ENCODE data around the gene SELP. TPM values are rescaled to one million over a fixed set of nuclear protein-coding genes. Genes with fewer than 3 reads are reported as not detected.

The SELP gene
- total and polyA plus RNA-seq, 2 of the 13 experiments (the other 11 are each of a cell fraction or from before 2014, with no cell fraction given) = 0.11 TPM; not detected in 1

- TF ChIP-seq CEBPZ (IDR thresholded peaks at IDR 0.05; ENCODE audit: low read length) (no peak), ZNF260 (CRISPR knock-in tag; IDR thresholded peaks at IDR 0.05; ENCODE audit: borderline replicate concordance, low read depth) (no peak), ZSCAN9 (CRISPR knock-in tag; IDR thresholded peaks at IDR 0.05; ENCODE audit: borderline replicate concordance) (0 out of 2 replicates have a peak, but pooled peaks have one; percentile 56), ZFP91 (CRISPR knock-in tag; IDR thresholded peaks at IDR 0.05; ENCODE audit: borderline replicate concordance) (no peak), CSRNP1 (CRISPR knock-in tag; IDR thresholded peaks at IDR 0.05) (no peak), KLF15 (CRISPR knock-in tag; IDR thresholded peaks at IDR 0.05; ENCODE audit: borderline replicate concordance) (no peak), ZMYM2 (CRISPR knock-in tag; IDR thresholded peaks at IDR 0.05) (no peak), NCOA1 (CRISPR knock-in tag; IDR thresholded peaks at IDR 0.05) (no peak), ATF6 (CRISPR knock-in tag; conservative IDR thresholded peaks at IDR 0.05) (no peak), ZFP36L1 (CRISPR knock-in tag; IDR thresholded peaks at IDR 0.05) (0 out of 2 replicates have a peak, but pooled peaks have one; percentile 29)
- TF ChIP-seq, protein P1, sequence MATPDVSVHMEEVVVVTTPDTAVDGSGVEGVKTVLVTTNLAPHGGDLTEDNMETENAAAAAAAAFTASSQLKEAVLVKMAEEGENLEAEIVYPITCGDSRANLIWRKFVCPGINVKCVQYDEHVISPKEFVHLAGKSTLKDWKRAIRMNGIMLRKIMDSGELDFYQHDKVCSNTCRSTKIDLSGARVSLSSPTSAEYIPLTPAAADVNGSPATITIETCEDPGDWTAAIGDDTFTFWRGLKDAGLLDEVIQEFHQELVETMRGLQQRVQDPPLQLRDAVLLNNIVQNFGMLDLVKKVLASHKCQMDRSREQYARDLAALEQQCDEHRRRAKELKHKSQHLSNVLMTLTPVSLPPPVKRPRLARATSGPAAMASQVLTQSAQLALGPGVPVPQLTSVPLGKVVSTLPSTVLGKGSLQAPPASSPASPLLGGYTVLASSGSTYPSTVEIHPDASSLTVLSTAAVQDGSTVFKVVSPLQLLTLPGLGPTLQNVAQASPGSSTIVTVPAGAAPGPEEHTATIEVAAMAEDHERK (CRISPR knock-in tag; IDR thresholded peaks at IDR 0.05; ENCODE audit: low read depth) = no peak
- TF ChIP-seq, protein P2, sequence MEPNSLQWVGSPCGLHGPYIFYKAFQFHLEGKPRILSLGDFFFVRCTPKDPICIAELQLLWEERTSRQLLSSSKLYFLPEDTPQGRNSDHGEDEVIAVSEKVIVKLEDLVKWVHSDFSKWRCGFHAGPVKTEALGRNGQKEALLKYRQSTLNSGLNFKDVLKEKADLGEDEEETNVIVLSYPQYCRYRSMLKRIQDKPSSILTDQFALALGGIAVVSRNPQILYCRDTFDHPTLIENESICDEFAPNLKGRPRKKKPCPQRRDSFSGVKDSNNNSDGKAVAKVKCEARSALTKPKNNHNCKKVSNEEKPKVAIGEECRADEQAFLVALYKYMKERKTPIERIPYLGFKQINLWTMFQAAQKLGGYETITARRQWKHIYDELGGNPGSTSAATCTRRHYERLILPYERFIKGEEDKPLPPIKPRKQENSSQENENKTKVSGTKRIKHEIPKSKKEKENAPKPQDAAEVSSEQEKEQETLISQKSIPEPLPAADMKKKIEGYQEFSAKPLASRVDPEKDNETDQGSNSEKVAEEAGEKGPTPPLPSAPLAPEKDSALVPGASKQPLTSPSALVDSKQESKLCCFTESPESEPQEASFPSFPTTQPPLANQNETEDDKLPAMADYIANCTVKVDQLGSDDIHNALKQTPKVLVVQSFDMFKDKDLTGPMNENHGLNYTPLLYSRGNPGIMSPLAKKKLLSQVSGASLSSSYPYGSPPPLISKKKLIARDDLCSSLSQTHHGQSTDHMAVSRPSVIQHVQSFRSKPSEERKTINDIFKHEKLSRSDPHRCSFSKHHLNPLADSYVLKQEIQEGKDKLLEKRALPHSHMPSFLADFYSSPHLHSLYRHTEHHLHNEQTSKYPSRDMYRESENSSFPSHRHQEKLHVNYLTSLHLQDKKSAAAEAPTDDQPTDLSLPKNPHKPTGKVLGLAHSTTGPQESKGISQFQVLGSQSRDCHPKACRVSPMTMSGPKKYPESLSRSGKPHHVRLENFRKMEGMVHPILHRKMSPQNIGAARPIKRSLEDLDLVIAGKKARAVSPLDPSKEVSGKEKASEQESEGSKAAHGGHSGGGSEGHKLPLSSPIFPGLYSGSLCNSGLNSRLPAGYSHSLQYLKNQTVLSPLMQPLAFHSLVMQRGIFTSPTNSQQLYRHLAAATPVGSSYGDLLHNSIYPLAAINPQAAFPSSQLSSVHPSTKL (CRISPR knock-in tag; IDR thresholded peaks at IDR 0.05) = peak; percentile 19; the same call in 1 of the 2 replicates
Measured at GRCh38 chr1:169595764-169596711, 33.9 kb downstream of the SELP start (continued).

Data from HepG2 (cell line).